ENCODE results near the gene GSTCD.

The GSTCD gene

DNA sequence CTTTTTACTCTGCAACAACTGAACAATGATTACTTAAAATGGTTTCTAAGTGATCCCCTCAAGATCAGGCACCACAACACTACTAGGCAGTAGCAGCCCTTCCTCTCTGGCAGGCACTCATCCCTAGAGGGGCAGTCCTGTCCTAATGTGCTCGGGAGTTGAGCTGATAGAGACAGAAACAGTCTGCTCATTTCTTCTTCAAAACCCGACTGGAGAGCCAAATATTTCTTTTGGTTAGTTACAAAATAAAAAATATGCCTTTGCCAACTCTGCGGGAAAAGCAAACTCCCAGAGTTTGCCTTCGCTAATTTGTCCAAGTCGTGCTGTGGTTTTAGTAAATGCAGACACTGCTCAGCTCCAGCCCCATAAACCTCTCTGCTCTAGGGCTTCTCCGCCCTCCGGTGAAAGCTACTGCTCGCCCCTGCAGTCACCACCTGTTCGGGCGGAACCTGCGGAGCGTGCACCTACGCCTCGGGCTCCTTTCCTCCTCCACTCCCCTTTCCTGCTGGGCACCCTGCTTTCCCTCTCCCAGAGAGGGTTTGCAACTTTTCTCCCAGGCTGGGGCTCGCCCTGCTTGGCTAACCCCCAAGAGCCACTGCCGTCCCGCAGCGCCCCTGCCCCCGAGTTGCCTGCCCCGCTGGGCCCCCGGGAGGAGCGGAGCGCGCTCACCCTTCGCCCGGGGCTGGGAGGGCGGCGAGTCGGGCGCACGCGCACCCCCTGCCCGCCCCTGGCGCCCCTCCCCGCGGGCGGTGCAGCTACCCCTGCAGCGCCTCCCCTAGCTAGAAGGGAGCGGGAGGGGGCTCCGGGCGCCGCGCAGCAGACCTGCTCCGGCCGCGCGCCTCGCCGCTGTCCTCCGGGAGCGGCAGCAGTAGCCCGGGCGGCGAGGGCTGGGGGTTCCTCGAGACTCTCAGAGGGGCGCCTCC is 186.3 kb downstream of the GSTCD start, which contains the start of gene NPNT:
Gene NPNT, plus strand, starts transcription at position 812 of the 923 bp plus-strand sequence. CDS start 182 bp downstream, outside the sequence.
- no peak for DNase-seq

DNA sequence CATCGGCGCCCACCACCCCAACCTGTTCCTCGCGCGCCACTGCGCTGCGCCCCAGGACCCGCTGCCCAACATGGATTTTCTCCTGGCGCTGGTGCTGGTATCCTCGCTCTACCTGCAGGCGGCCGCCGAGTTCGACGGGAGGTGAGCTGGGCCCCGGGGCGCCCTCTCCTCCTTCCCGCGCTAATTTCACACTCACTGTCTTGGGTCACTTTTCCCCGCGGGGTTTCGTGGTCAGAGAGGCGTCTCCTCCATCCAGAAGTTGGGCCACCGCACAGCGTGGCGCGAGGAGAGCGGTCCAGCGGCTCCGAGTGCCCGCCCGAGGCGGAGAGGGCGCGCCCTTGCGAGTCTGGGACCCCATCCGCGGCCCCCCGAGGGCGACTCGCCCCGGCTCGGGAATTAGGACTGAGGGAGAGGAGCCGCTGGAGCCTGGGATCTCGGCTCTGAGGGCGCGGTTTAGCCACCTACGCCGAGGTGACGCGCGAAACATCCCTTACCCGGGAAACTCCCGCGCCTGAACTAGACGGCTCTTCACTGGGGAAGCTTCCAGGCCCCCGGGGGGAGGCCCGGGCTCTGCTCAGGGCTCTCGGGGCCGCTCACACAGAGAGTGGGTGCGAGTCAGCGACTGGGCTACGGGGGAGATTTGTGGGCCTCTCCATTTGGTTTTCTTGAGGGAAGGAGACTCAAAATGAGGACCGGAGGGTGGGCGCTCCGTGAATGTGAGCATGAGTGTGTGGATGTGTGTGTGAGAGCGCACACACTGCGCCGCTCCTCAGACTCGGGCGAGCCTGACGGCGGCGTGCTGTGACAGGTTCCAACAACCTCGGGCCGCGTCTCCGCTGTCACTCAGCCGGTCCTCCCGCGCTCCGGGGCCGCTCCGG is 187.2 kb downstream of the GSTCD start:
- no peak for DNase-seq

DNA sequence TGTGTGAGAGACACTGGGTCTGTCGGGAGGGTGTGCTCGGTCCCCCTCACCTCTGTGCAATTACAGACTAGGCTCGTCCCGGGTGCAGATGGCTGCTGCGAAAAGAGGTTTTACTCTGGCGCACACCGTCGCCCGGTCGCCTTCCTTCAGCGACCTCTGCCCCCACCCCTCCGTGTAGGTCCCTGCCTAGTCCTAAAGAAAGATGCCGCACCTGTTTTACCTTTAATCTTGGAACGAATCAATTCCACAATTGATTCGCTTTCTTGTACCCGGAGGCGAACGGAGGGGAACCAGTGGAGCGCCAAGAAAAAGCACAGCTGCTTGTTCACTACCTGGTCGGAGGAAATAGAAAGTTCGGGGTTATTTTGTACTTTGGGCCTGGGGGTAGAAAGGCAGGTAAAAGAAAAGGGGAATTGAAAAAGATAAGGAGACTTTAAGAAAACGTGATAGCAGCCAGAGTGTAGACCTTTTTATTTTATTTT is 187.9 kb downstream of the GSTCD start:
- no peak for DNase-seq

Measured in activated naive CD4-positive, alpha-beta T cell treated with anti-CD3 and anti-CD28 coated beads, Interleukin-2, amount 50 U/mL, for 16 hours (primary cell).